Measurements from ENCODE around the gene CAPZB. TPM values are rescaled to one million over a fixed set of nuclear protein-coding genes. Genes with fewer than 3 reads are reported as not detected.

Gene CAPZB
- polyA plus RNA-seq, 1 donor from 2014 or later, result 159 TPM

GRCh38 chr1:19310720-19311502 lies 174.4 kb downstream of the CAPZB start:
- TF ChIP-seq EZH2 (IDR thresholded peaks at IDR 0.05; ENCODE audit: borderline replicate concordance, insufficient read depth, low read length, poor library complexity, severe bottlenecking) (no peak), CTCF (IDR thresholded peaks at IDR 0.05; ENCODE audit: poor library complexity, severe bottlenecking) (no peak), SMC3 (conservative IDR thresholded peaks at IDR 0.05; ENCODE audit: poor library complexity) (no peak), RAD21 (conservative IDR thresholded peaks at IDR 0.05) (no peak), TAF1 (IDR thresholded peaks at IDR 0.05; ENCODE audit: low read depth) (no peak), REST (IDR thresholded peaks at IDR 0.05; ENCODE audit: borderline replicate concordance) (no peak), EP300 (conservative IDR thresholded peaks at IDR 0.05; ENCODE audit: poor library complexity, severe bottlenecking) (no peak), MXI1 (conservative IDR thresholded peaks at IDR 0.05; ENCODE audit: poor library complexity, severe bottlenecking) (no peak), POLR2AphosphoS5 (IDR thresholded peaks at IDR 0.05) (no peak)
- Histone ChIP-seq H4K20me1 (ENCODE audit: insufficient read depth) (no peaks in the 10 kb centered on the region), H3K9me3 (ENCODE audit: low read length) (no peaks in the 10 kb centered on the region), H3K4me3 (ENCODE audit: low read length) (peak overlapping the region; percentile 98), H2AFZ (ENCODE audit: low read depth, low read length) (peak overlapping the region; percentile 37), H3K27ac (ENCODE audit: low read length) (peak overlapping the region; percentile 47), H3K36me3 (ENCODE audit: insufficient read depth, low read length) (no peaks in the 10 kb centered on the region), H3K4me2 (ENCODE audit: low read length) (peak overlapping the region; percentile 75), H3K9me2 (ENCODE audit: insufficient read depth, low read length) (no peaks in the 10 kb centered on the region), H3K79me2 (replicated peaks; ENCODE audit: insufficient read depth, low read length) (peaks cover 12% of the 10 kb centered on the region), H3F3A (ENCODE audit: insufficient read depth, low read length, poor library complexity, severe bottlenecking) (no peaks in the 10 kb centered on the region), H3K9ac (ENCODE audit: low read length) (peak overlapping the region; percentile 90), H3K27me3 (ENCODE audit: insufficient read depth, low read depth, low read length) (no peaks in the 10 kb centered on the region)

- Histone ChIP-seq H3K9me3 (ENCODE audit: low read length) (no peaks in the 10 kb centered on the region), H4K20me1 (ENCODE audit: insufficient read depth) (no peaks in the 10 kb centered on the region), H3K9ac (ENCODE audit: low read length) (no peak overlapping the region), H3K27me3 (ENCODE audit: insufficient read depth, low read depth, low read length) (no peaks in the 10 kb centered on the region), H3K27ac (ENCODE audit: low read length) (no peak overlapping the region), H3K4me2 (ENCODE audit: low read length) (no peak overlapping the region), H2AFZ (ENCODE audit: low read depth, low read length) (no peak overlapping the region), H3F3A (ENCODE audit: insufficient read depth, low read length, poor library complexity, severe bottlenecking) (no peaks in the 10 kb centered on the region), H3K4me3 (ENCODE audit: low read length) (no peak overlapping the region), H3K9me2 (ENCODE audit: insufficient read depth, low read length) (no peaks in the 10 kb centered on the region), H3K79me2 (replicated peaks; ENCODE audit: insufficient read depth, low read length) (peaks cover 12% of the 10 kb centered on the region), H3K36me3 (ENCODE audit: insufficient read depth, low read length) (no peaks in the 10 kb centered on the region)
- TF ChIP-seq TAF1 (IDR thresholded peaks at IDR 0.05; ENCODE audit: low read depth) (no peak), SMC3 (conservative IDR thresholded peaks at IDR 0.05; ENCODE audit: poor library complexity) (no peak), EP300 (conservative IDR thresholded peaks at IDR 0.05; ENCODE audit: poor library complexity, severe bottlenecking) (no peak), REST (IDR thresholded peaks at IDR 0.05; ENCODE audit: borderline replicate concordance) (no peak), POLR2AphosphoS5 (IDR thresholded peaks at IDR 0.05) (no peak), MXI1 (conservative IDR thresholded peaks at IDR 0.05; ENCODE audit: poor library complexity, severe bottlenecking) (no peak), CTCF (IDR thresholded peaks at IDR 0.05; ENCODE audit: poor library complexity, severe bottlenecking) (no peak), RAD21 (conservative IDR thresholded peaks at IDR 0.05) (no peak), EZH2 (IDR thresholded peaks at IDR 0.05; ENCODE audit: borderline replicate concordance, insufficient read depth, low read length, poor library complexity, severe bottlenecking) (no peak)
Measured at GRCh38 chr1:19310061-19310460, 175.3 kb downstream of the CAPZB start.
